ENCODE data around the gene ITGAV.

DNA sequence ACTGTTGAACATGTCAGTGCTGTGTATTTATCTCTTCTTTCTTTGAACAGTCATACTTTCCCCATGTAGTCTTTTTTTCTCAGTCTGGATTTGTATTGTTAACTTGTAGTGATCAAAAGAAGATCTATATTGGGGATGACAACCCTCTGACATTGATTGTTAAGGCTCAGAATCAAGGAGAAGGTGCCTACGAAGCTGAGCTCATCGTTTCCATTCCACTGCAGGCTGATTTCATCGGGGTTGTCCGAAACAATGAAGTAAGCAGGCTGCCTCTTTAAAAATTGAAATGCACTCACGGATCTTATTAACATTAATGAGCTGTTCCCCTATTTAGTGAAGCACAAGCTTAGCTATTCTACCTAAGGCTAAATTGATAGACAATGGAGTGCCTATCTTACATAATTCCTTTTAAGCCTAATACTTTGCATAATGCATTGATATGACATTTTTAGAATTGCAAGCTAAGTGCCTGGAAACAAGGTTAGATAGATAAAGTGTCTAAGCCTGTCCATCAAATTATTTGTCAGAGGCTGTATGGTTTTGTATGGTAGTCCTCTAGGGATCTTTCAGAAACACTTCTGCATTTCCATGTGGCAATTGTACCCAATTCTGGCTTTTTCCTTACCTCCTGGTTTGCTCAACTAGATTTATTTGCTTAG lies 74.7 kb downstream of the ITGAV start:
- no peak for TF ChIP-seq POLR2A (IDR thresholded peaks at IDR 0.05)
- TF ChIP-seq, protein P1, sequence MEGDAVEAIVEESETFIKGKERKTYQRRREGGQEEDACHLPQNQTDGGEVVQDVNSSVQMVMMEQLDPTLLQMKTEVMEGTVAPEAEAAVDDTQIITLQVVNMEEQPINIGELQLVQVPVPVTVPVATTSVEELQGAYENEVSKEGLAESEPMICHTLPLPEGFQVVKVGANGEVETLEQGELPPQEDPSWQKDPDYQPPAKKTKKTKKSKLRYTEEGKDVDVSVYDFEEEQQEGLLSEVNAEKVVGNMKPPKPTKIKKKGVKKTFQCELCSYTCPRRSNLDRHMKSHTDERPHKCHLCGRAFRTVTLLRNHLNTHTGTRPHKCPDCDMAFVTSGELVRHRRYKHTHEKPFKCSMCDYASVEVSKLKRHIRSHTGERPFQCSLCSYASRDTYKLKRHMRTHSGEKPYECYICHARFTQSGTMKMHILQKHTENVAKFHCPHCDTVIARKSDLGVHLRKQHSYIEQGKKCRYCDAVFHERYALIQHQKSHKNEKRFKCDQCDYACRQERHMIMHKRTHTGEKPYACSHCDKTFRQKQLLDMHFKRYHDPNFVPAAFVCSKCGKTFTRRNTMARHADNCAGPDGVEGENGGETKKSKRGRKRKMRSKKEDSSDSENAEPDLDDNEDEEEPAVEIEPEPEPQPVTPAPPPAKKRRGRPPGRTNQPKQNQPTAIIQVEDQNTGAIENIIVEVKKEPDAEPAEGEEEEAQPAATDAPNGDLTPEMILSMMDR (IDR thresholded peaks at IDR 0.05), result no peak
